HCT116 (cell line): ENCODE data around the gene NOC4L. TPM values are rescaled to one million over a fixed set of nuclear protein-coding genes. Genes with fewer than 3 reads are reported as not detected.

Experiments used
- ATAC-seq: fragments of 200-7000 bp; cut with Tn5 transposase; 2 replicates; pipeline ENCODE4 v1.9.1; 2020; ENCODE audit warnings: mild to moderate bottlenecking, moderate library complexity
- BruUV-seq: library from RNA; stranded (reverse); fragments of 400-500 nt; replicated peaks from 2 replicates; lab custom pipeline; 2021; lab: Mats Ljungman, UMichigan
- CTCF ChIA-PET: fragments of 300-600 bp; sonication (Branson Sonifier 250); formaldehyde crosslinking; loops from one replicate; lab custom pipeline; 2021; ENCODE audit warnings: antibody characterized with exemption; lab: Charles Lee
- POLR2A ChIA-PET: fragments of 300-600, 350-600 bp; sonication (Branson Sonifier 250); formaldehyde crosslinking; loops from one replicate; lab custom pipeline; 2021; ENCODE audit warnings: antibody characterized with exemption; lab: Charles Lee
- RAD21 ChIA-PET, 2 experiments: fragments of 300-600 bp; sonication (Branson Sonifier 250); formaldehyde crosslinking; loops; one replicate each; lab custom pipeline; 2023; ENCODE audit warnings: low total read pairs in 2 of 2; ENCODE audit not compliant: uncharacterized antibody in 2 of 2, unreplicated experiment in 2 of 2, low non-redundant PET in 1 of 2; lab: Charles Lee
- DNase-seq: peaks from one replicate; pipeline ENCODE4 v3.0.0-alpha.2; 2010; ENCODE audit warnings: low read depth, low spot score
- H2AFZ ChIP-seq: fragments of 200-600 bp; shearing (Covaris generic), sonication (generic); 2 replicates; pipeline ENCODE4 v1.6.1; 2017; ENCODE audit warnings: low read depth, mixed run types, mixed read lengths, antibody characterized with exemption, low read length; ENCODE audit not compliant: poor library complexity, severe bottlenecking
- H3K27ac ChIP-seq: 2 replicates; pipeline ENCODE4 v1.5.1; 2012; ENCODE audit warnings: low read depth, low read length
- H3K27me3 ChIP-seq: fragments of 200-600 bp; sonication (generic); 2 replicates; pipeline ENCODE4 v1.6.1; 2016; ENCODE audit warnings: mixed run types, low read length, mixed read lengths; ENCODE audit not compliant: insufficient read depth
- H3K36me3 ChIP-seq, 2 experiments: fragments of 200-500 bp in 1 of 2; fragments of 200-600 bp in 1 of 2; sonication (Bioruptor generic) in 1 of 2; sonication (generic) in 1 of 2; 2 replicates each; pipeline versions ENCODE4 v1.5.1 to v1.6.1; 2014 to 2016; ENCODE audit warnings: low read length in 2 of 2, inconsistent platforms in 1 of 2, mixed read lengths in 1 of 2, mixed run types in 1 of 2; ENCODE audit not compliant: insufficient read depth in 2 of 2, control insufficient read depth in 1 of 2
- H3K4me1 ChIP-seq, 2 experiments: fragments of 200-600 bp in 1 of 2; sonication (generic) in 1 of 2; 2 replicates each; pipeline versions ENCODE4 v1.5.1 to v1.6.1; 2012 to 2017; ENCODE audit warnings: low read length in 2 of 2, inconsistent platforms in 1 of 2, mild to moderate bottlenecking in 1 of 2, mixed read lengths in 1 of 2, mixed run types in 1 of 2, moderate library complexity in 1 of 2; ENCODE audit not compliant: insufficient read depth in 2 of 2, control insufficient read depth in 1 of 2
- H3K4me2 ChIP-seq: fragments of 200-600 bp; sonication (generic); 2 replicates; pipeline ENCODE4 v1.6.1; 2017; ENCODE audit warnings: mixed run types, low read length, mixed read lengths
- H3K4me3 ChIP-seq, 2 experiments: fragments of 200-600 bp in 1 of 2; sonication (generic) in 1 of 2; replicated peaks in 1 of 2; 2 replicates each; pipeline ENCODE4 v1.5.1; 2011 to 2016; ENCODE audit warnings: low read length in 2 of 2, control low read depth in 1 of 2, low read depth in 1 of 2, mild to moderate bottlenecking in 1 of 2, mixed read lengths in 1 of 2, mixed run types in 1 of 2
- H3K79me2 ChIP-seq: fragments of 200-600 bp; sonication (generic); 2 replicates; pipeline ENCODE4 v1.6.1; 2017; ENCODE audit warnings: mild to moderate bottlenecking, mixed run types, low read length, moderate library complexity, mixed read lengths; ENCODE audit not compliant: insufficient read depth
- H3K9ac ChIP-seq: fragments of 200-600 bp; sonication (generic); 2 replicates; pipeline ENCODE4 v1.6.1; 2016; ENCODE audit warnings: low read length, mixed read lengths
- H3K9me2 ChIP-seq: fragments of 200-600 bp; sonication (generic), shearing (Covaris generic); 2 replicates; pipeline ENCODE4 v1.6.1; 2017; ENCODE audit warnings: mixed run types, mild to moderate bottlenecking, moderate library complexity; ENCODE audit not compliant: insufficient read depth
- H3K9me3 ChIP-seq, 2 experiments: fragments of 200-500 bp in 1 of 2; fragments of 200-600 bp in 1 of 2; sonication (Bioruptor generic) in 1 of 2; sonication (generic) in 1 of 2; 2 replicates each; pipeline ENCODE4 v1.6.1; 2014 to 2017; ENCODE audit warnings: low read length in 2 of 2, mixed read lengths in 2 of 2, inconsistent platforms in 1 of 2, low read depth in 1 of 2, mild to moderate bottlenecking in 1 of 2, mixed run types in 1 of 2, moderate library complexity in 1 of 2; ENCODE audit not compliant: control insufficient read depth in 1 of 2, insufficient read depth in 1 of 2
- H4K20me1 ChIP-seq: fragments of 200-600 bp; sonication (generic), shearing (Covaris generic); 2 replicates; pipeline ENCODE4 v1.6.1; 2017; ENCODE audit warnings: mixed run types, mild to moderate bottlenecking, moderate library complexity; ENCODE audit not compliant: insufficient read depth
- ATF3 ChIP-seq: IDR thresholded peaks from 2 replicates; pipeline ENCODE4 v1.6.1; 2012
- EGR1 ChIP-seq: IDR thresholded peaks from 2 replicates; pipeline ENCODE4 v1.6.1; 2012; ENCODE audit warnings: low read depth
- ELF1 ChIP-seq: IDR thresholded peaks from 2 replicates; pipeline ENCODE4 v1.6.1; 2012; ENCODE audit warnings: low read depth, borderline replicate concordance
- EZH2 ChIP-seq: fragments of 200-600 bp; sonication (generic); IDR thresholded peaks from 2 replicates; pipeline ENCODE4 v1.6.1; 2017; ENCODE audit warnings: antibody characterized with exemption, mixed run types
- EZH2phosphoT487 ChIP-seq: fragments of 200-600 bp; IDR thresholded peaks from 2 replicates; pipeline ENCODE4 v1.6.1; 2018; ENCODE audit warnings: antibody characterized with exemption, borderline replicate concordance
- FOSL1 ChIP-seq: IDR thresholded peaks from 2 replicates; pipeline ENCODE4 v1.6.1; 2012; ENCODE audit warnings: low read depth
- POLR2A ChIP-seq: IDR thresholded peaks from 2 replicates; pipeline ENCODE4 v1.7.0; 2011; ENCODE audit warnings: borderline replicate concordance; ENCODE audit not compliant: insufficient read depth, insufficient read length; ENCODE audit errors: extremely low read depth
- RAD21 ChIP-seq: IDR thresholded peaks from 2 replicates; pipeline ENCODE4 v1.6.1; 2012; ENCODE audit warnings: low read depth, mild to moderate bottlenecking
- SIN3A ChIP-seq: IDR thresholded peaks from 2 replicates; pipeline ENCODE4 v1.6.1; 2012; ENCODE audit warnings: low read depth
- SP1 ChIP-seq: IDR thresholded peaks from 2 replicates; pipeline ENCODE4 v1.6.1; 2012; ENCODE audit warnings: low read depth
- SRF ChIP-seq: IDR thresholded peaks from 2 replicates; pipeline ENCODE4 v1.6.1; 2012; ENCODE audit warnings: low read depth
- TCF7L2 ChIP-seq: IDR thresholded peaks from 2 replicates; pipeline ENCODE4 v1.7.0; 2011; ENCODE audit warnings: borderline replicate concordance, inconsistent platforms; ENCODE audit not compliant: insufficient read depth, insufficient read length; ENCODE audit errors: extremely low read depth
- YY1 ChIP-seq: IDR thresholded peaks from 2 replicates; pipeline ENCODE4 v1.6.1; 2011; ENCODE audit warnings: low read length, low read depth, moderate library complexity, mild to moderate bottlenecking; ENCODE audit not compliant: insufficient replicate concordance; ENCODE audit errors: extremely low read depth
- ZFX ChIP-seq: fragments of 450-650 bp; IDR thresholded peaks from 2 replicates; pipeline ENCODE4 v1.6.1; 2017
- ZNF274 ChIP-seq: fragments of 200-500 bp; sonication (Bioruptor generic); IDR thresholded peaks from 2 replicates; pipeline ENCODE4 v1.6.1; 2014; ENCODE audit warnings: mild to moderate bottlenecking, low read depth, low read length, inconsistent platforms
- intact Hi-C: fragments of 100-400 bp; cut with micrococcal nuclease; formaldehyde crosslinking; loops from 2 replicates; pipeline ENCODE4 v1.10.0; 2022
- total RNA-seq: library from RNA; stranded (reverse); gene quantifications from one replicate; pipeline ENCODE4 v1.2.1, GENCODE V29; 2021; ENCODE audit not compliant: unreplicated experiment

Gene NOC4L
- total RNA-seq, 1 experiment from 2014 or later: 47.6 TPM

- Histone ChIP-seq H3K9me3 (no peaks in the 10 kb centered on the region), H3K27ac (no peak overlapping the region), H4K20me1 (no peaks in the 10 kb centered on the region), H3K4me1 (no peaks in the 10 kb centered on the region), H3K4me2 (no peak overlapping the region), H3K36me3 (no peaks in the 10 kb centered on the region), H3K27me3 (0 out of 2 replicates have a peak, but pooled peaks cover 6% of the 10 kb centered on the region), H3K9ac (no peak overlapping the region), H2AFZ (no peak overlapping the region), H3K9me2 (no peaks in the 10 kb centered on the region), H3K79me2 (no peaks in the 10 kb centered on the region), H3K4me3 (no peak overlapping the region)
- ATAC-seq (no peak), DNase-seq (no peak)
- BruUV-seq: no TSS peak
- no peak for TF ChIP-seq POLR2A
- no peak for TF ChIP-seq SP1
- TF ChIP-seq ZFX: no peak
- TF ChIP-seq ATF3: no peak
- TF ChIP-seq SIN3A: no peak
- no peak for TF ChIP-seq TCF7L2
- TF ChIP-seq EZH2phosphoT487: no peak
- TF ChIP-seq SRF: no peak
- no peak for TF ChIP-seq EGR1
- TF ChIP-seq FOSL1: no peak
- TF ChIP-seq ELF1: no peak
- no peak for TF ChIP-seq EZH2
- no peak for TF ChIP-seq RAD21
- TF ChIP-seq ZNF274: no peak
- no peak for TF ChIP-seq YY1
- CTCF ChIA-PET: no interaction called here
- intact Hi-C loops: no loop called here
- POLR2A ChIA-PET: no interaction called here
- RAD21 ChIA-PET: no interaction called here
Observed at GRCh38 chr12:132182206-132182710, 38.0 kb downstream of the NOC4L start.
